PFSK-1 (cell line): ENCODE measurements around the gene CNTNAP2.

Experiments used
- FOXP2 ChIP-seq: optimal IDR thresholded peaks from 2 replicates; pipeline ENCODE3; 2011; ENCODE audit warnings: borderline replicate concordance, control low read depth, inconsistent platforms; ENCODE audit not compliant: insufficient read depth; ENCODE audit errors: extremely low read length, extremely low read depth
- POLR2AphosphoS5 ChIP-seq: IDR thresholded peaks from 2 replicates; pipeline ENCODE4 v1.6.1; 2012; ENCODE audit warnings: low read depth, mild to moderate bottlenecking, control low read depth, low read length, moderate library complexity
- TAF1 ChIP-seq: IDR thresholded peaks from 2 replicates; pipeline ENCODE4 v1.6.1; 2012; ENCODE audit warnings: low read length, control low read depth, borderline replicate concordance; ENCODE audit not compliant: insufficient read depth
- TF ChIP-seq, protein P1 (sequence below), 2 experiments: IDR thresholded peaks; 2 replicates each; pipeline versions ENCODE4 v1.6.1 to v1.8.0; 2011 to 2012; ENCODE audit warnings: low read depth in 2 of 2, low read length in 2 of 2, control low read depth in 1 of 2, inconsistent platforms in 1 of 2, mild to moderate bottlenecking in 1 of 2, moderate library complexity in 1 of 2; ENCODE audit not compliant: insufficient read depth in 1 of 2

DNA sequence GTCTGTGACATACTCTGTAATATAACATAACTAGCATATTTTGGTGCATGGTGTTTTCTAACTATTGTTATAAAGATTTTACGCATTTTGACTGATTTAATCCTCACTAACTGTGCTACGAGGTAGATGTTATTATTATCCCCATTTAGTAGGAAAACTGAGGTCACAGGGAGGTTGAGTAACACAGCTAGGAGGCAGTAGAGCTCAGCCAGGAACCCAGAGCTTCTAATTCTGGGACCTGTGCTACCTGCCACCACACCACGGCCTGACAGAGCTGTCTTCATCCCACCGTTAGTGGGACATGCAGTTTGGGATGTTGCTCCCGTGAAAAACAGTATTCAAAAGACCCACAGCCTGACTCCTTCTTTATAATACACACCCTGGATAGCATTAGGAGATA, 962.5 kb downstream of the CNTNAP2 start:
- no peak for TF ChIP-seq FOXP2
- TF ChIP-seq, protein P1, sequence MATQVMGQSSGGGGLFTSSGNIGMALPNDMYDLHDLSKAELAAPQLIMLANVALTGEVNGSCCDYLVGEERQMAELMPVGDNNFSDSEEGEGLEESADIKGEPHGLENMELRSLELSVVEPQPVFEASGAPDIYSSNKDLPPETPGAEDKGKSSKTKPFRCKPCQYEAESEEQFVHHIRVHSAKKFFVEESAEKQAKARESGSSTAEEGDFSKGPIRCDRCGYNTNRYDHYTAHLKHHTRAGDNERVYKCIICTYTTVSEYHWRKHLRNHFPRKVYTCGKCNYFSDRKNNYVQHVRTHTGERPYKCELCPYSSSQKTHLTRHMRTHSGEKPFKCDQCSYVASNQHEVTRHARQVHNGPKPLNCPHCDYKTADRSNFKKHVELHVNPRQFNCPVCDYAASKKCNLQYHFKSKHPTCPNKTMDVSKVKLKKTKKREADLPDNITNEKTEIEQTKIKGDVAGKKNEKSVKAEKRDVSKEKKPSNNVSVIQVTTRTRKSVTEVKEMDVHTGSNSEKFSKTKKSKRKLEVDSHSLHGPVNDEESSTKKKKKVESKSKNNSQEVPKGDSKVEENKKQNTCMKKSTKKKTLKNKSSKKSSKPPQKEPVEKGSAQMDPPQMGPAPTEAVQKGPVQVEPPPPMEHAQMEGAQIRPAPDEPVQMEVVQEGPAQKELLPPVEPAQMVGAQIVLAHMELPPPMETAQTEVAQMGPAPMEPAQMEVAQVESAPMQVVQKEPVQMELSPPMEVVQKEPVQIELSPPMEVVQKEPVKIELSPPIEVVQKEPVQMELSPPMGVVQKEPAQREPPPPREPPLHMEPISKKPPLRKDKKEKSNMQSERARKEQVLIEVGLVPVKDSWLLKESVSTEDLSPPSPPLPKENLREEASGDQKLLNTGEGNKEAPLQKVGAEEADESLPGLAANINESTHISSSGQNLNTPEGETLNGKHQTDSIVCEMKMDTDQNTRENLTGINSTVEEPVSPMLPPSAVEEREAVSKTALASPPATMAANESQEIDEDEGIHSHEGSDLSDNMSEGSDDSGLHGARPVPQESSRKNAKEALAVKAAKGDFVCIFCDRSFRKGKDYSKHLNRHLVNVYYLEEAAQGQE (IDR thresholded peaks at IDR 0.05; ENCODE audit: insufficient read depth in 1 of 2, low read depth in 2 of 2, low read length in 2 of 2), result no peak
- TF ChIP-seq POLR2AphosphoS5, result no peak
- TF ChIP-seq TAF1, result no peak
